ENCODE data around the gene RBM44.

Gene RBM44

GRCh38 chr2:237773826-237774225 lies 24.8 kb upstream of the RBM44 start:
- no peaks in the 10 kb centered on the region for H3K36me3 ChIP-seq (replicated peaks; ENCODE audit: insufficient read depth, low read length)
- no peaks in the 10 kb centered on the region for H3K79me2 ChIP-seq (ENCODE audit: low read length)
- H3K4me1 ChIP-seq (ENCODE audit: low read length): no peaks in the 10 kb centered on the region
- H4K20me1 ChIP-seq (ENCODE audit: insufficient read depth, low read length): no peaks in the 10 kb centered on the region
- H3K4me3 ChIP-seq (ENCODE audit: low read length): no peak overlapping the region
- H2AFZ ChIP-seq (ENCODE audit: low read length): no peak overlapping the region
- no peaks in the 10 kb centered on the region for H3K9me2 ChIP-seq (replicated peaks; ENCODE audit: insufficient read depth, low read length)
- TF ChIP-seq EZH2 (optimal IDR thresholded peaks at IDR 0.05; ENCODE audit: low read depth, low read length) (no peak), CTCF (IDR thresholded peaks at IDR 0.05; ENCODE audit: low read length) (no peak), EZH2phosphoT487 (IDR thresholded peaks at IDR 0.05; ENCODE audit: low read length) (no peak)
- H3K9ac ChIP-seq (ENCODE audit: low read length): no peak overlapping the region
- no peak for DNase-seq
- H3K4me2 ChIP-seq (ENCODE audit: low read depth, low read length): no peak overlapping the region
- H3K9me3 ChIP-seq (replicated peaks; ENCODE audit: insufficient read depth, low read length): no peaks in the 10 kb centered on the region
- H3F3A ChIP-seq (ENCODE audit: insufficient read depth, low read length): no peaks in the 10 kb centered on the region
- no peaks in the 10 kb centered on the region for H3K27me3 ChIP-seq (replicated peaks; ENCODE audit: insufficient read depth, low read length)
- H3K27ac ChIP-seq (ENCODE audit: low read length): no peak overlapping the region

GRCh38 chr2:237774811-237775553 lies 23.6 kb upstream of the RBM44 start:
- H2AFZ ChIP-seq (ENCODE audit: low read length): no peak overlapping the region
- H3K9me2 ChIP-seq (replicated peaks; ENCODE audit: insufficient read depth, low read length): no peaks in the 10 kb centered on the region
- H3K27ac ChIP-seq (ENCODE audit: low read length): no peak overlapping the region
- TF ChIP-seq EZH2phosphoT487 (IDR thresholded peaks at IDR 0.05; ENCODE audit: low read length): no peak
- peak; percentile 59 for TF ChIP-seq CTCF (IDR thresholded peaks at IDR 0.05; ENCODE audit: low read length)
- no peaks in the 10 kb centered on the region for H3K4me1 ChIP-seq (ENCODE audit: low read length)
- H3K27me3 ChIP-seq (replicated peaks; ENCODE audit: insufficient read depth, low read length): no peaks in the 10 kb centered on the region
- no peak overlapping the region for H3K9ac ChIP-seq (ENCODE audit: low read length)
- no peak overlapping the region for H3K4me2 ChIP-seq (ENCODE audit: low read depth, low read length)
- no peaks in the 10 kb centered on the region for H3K79me2 ChIP-seq (ENCODE audit: low read length)
- no peaks in the 10 kb centered on the region for H3F3A ChIP-seq (ENCODE audit: insufficient read depth, low read length)
- H3K9me3 ChIP-seq (replicated peaks; ENCODE audit: insufficient read depth, low read length): no peaks in the 10 kb centered on the region
- no peaks in the 10 kb centered on the region for H4K20me1 ChIP-seq (ENCODE audit: insufficient read depth, low read length)
- DNase-seq: peak; percentile 48
- 0 out of 2 replicates have a peak, but pooled peaks cover 2% of the 10 kb centered on the region for H3K36me3 ChIP-seq (replicated peaks; ENCODE audit: insufficient read depth, low read length)
- no peak overlapping the region for H3K4me3 ChIP-seq (ENCODE audit: low read length)

- no peaks in the 10 kb centered on the region for H3K9me3 ChIP-seq (replicated peaks; ENCODE audit: insufficient read depth, low read length)
- 0 out of 2 replicates have a peak, but pooled peaks cover 4% of the 10 kb centered on the region for H3K36me3 ChIP-seq (replicated peaks; ENCODE audit: insufficient read depth, low read length)
- H3K4me1 ChIP-seq (ENCODE audit: low read length): no peaks in the 10 kb centered on the region
- H3K4me3 ChIP-seq (ENCODE audit: low read length): no peak overlapping the region
- H3K4me2 ChIP-seq (ENCODE audit: low read depth, low read length): no peak overlapping the region
- no peaks in the 10 kb centered on the region for H3K9me2 ChIP-seq (replicated peaks; ENCODE audit: insufficient read depth, low read length)
- no peak for TF ChIP-seq CTCF (IDR thresholded peaks at IDR 0.05; ENCODE audit: low read length)
- TF ChIP-seq EZH2phosphoT487 (IDR thresholded peaks at IDR 0.05; ENCODE audit: low read length): no peak
- no peak for TF ChIP-seq EZH2 (optimal IDR thresholded peaks at IDR 0.05; ENCODE audit: low read depth, low read length)
- no peaks in the 10 kb centered on the region for H3K27me3 ChIP-seq (replicated peaks; ENCODE audit: insufficient read depth, low read length)
- no peak overlapping the region for H3K9ac ChIP-seq (ENCODE audit: low read length)
- DNase-seq: no peak
- H3F3A ChIP-seq (ENCODE audit: insufficient read depth, low read length): no peaks in the 10 kb centered on the region
- H3K27ac ChIP-seq (ENCODE audit: low read length): no peak overlapping the region
- H2AFZ ChIP-seq (ENCODE audit: low read length): no peak overlapping the region
- H3K79me2 ChIP-seq (ENCODE audit: low read length): no peaks in the 10 kb centered on the region
- no peaks in the 10 kb centered on the region for H4K20me1 ChIP-seq (ENCODE audit: insufficient read depth, low read length)
Observed at GRCh38 chr2:237779521-237779920, 19.1 kb upstream of the RBM44 start.

Data from MM.1S (cell line).